Smooth muscle cell (in vitro differentiated cells): Measurements from ENCODE around the gene CCT3. TPM values are rescaled to one million over a fixed set of nuclear protein-coding genes. Genes with fewer than 3 reads are reported as not detected.
A peak's percentile ranks its signal among the peaks of the same experiment; 100 is the strongest.

Source experiments
- DNase-seq: peaks from one replicate; lab custom pipeline; 2025; ENCODE audit not compliant: unreplicated experiment; lab: John Stamatoyannopoulos, UW
- H2AFZ ChIP-seq: fragments of 200-600 bp; sonication (generic); 2 replicates; pipeline ENCODE4 v1.6.0; 2016; ENCODE audit warnings: antibody characterized with exemption, low read depth, mild to moderate bottlenecking
- H3F3A ChIP-seq: fragments of 200-600 bp; sonication (generic); 2 replicates; pipeline ENCODE4 v1.6.0; 2017; ENCODE audit warnings: antibody characterized with exemption, low read depth
- H3K27ac ChIP-seq: fragments of 200-600 bp; sonication (generic); 2 replicates; pipeline ENCODE4 v1.5.1; 2016; ENCODE audit warnings: low read depth, mild to moderate bottlenecking
- H3K27me3 ChIP-seq: fragments of 200-600 bp; sonication (generic); 2 replicates; pipeline ENCODE4 v1.6.1; 2016; ENCODE audit warnings: low read depth, mild to moderate bottlenecking
- H3K36me3 ChIP-seq: fragments of 200-600 bp; sonication (generic); 2 replicates; pipeline ENCODE4 v1.5.1; 2016; ENCODE audit warnings: low read depth
- H3K4me1 ChIP-seq: fragments of 200-600 bp; sonication (generic); 2 replicates; pipeline ENCODE4 v1.5.1; 2016; ENCODE audit warnings: low read depth
- H3K4me2 ChIP-seq: fragments of 200-600 bp; sonication (generic); 2 replicates; pipeline ENCODE4 v1.6.0; 2016; ENCODE audit warnings: mild to moderate bottlenecking
- H3K4me3 ChIP-seq: fragments of 200-600 bp; sonication (generic); 2 replicates; pipeline ENCODE4 v1.5.1; 2016; ENCODE audit warnings: mild to moderate bottlenecking
- H3K79me2 ChIP-seq: fragments of 200-600 bp; sonication (generic); 2 replicates; pipeline ENCODE4 v1.6.0; 2016; ENCODE audit warnings: low read depth, mild to moderate bottlenecking
- H3K9ac ChIP-seq: fragments of 200-600 bp; sonication (generic); 2 replicates; pipeline ENCODE4 v1.6.0; 2016; ENCODE audit warnings: low read depth
- H3K9me3 ChIP-seq: fragments of 200-600 bp; sonication (generic); replicated peaks from 2 replicates; pipeline ENCODE4 v1.5.1; 2016; ENCODE audit warnings: low read depth
- H4K20me1 ChIP-seq: fragments of 200-600 bp; sonication (generic); 2 replicates; pipeline ENCODE4 v1.6.0; 2016; ENCODE audit warnings: low read depth
- WGBS: methylation state at CpG from one replicate; pipeline ENCODE4 v1.1.7; 2016; ENCODE audit warnings: low lambda C conversion rate; 5-methylcytosine and 5-hydroxymethylcytosine counted together
- polyA plus RNA-seq: library from polyadenylated mRNA; unstranded; fragments of >200 nt; fragmentation: Nextera tagmentation; extraction: Ambion mirVana; gene quantifications from 2 replicates; pipeline ENCODE4 v1.2.1, GENCODE V29; 2016
- total RNA-seq: library from RNA; depleted of rRNA; stranded (reverse); fragments of >200 nt; gene quantifications from 2 replicates; pipeline ENCODE4 v1.2.3, GENCODE V29; 2014
- TF ChIP-seq, protein P1 (sequence below): fragments of 200-600 bp; sonication (generic); IDR thresholded peaks from 2 replicates; pipeline ENCODE4 v1.5.1; 2017; ENCODE audit warnings: borderline replicate concordance, mild to moderate bottlenecking, antibody characterized with exemption; ENCODE audit not compliant: insufficient read depth, poor library complexity, severe bottlenecking

CCT3 gene
- total and polyA plus RNA-seq, 2 experiments from 2014 or later, result 147 to 179 TPM

DNA sequence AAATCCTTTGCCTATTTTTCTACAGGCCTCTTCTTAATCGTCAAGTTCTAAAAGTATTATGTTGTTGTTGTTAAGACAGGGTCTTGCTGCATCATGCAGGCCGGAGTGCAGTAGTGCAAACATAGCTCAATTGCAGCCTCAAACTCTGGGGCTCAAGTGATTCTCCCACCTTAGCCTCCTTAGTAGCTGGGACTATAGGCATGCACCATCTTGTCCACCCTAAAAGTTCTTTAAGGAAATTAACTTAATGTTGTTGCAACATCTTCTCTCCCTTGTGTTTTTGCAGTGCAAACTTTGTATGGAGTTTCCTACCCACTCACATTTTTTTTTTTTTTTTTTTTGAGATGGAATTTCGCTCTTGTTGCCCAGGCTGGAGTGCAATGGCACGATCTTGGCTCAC lies 34.9 kb downstream of the CCT3 start:
- H3F3A ChIP-seq, result no peaks in the 10 kb centered on the region
- TF ChIP-seq, protein P1, sequence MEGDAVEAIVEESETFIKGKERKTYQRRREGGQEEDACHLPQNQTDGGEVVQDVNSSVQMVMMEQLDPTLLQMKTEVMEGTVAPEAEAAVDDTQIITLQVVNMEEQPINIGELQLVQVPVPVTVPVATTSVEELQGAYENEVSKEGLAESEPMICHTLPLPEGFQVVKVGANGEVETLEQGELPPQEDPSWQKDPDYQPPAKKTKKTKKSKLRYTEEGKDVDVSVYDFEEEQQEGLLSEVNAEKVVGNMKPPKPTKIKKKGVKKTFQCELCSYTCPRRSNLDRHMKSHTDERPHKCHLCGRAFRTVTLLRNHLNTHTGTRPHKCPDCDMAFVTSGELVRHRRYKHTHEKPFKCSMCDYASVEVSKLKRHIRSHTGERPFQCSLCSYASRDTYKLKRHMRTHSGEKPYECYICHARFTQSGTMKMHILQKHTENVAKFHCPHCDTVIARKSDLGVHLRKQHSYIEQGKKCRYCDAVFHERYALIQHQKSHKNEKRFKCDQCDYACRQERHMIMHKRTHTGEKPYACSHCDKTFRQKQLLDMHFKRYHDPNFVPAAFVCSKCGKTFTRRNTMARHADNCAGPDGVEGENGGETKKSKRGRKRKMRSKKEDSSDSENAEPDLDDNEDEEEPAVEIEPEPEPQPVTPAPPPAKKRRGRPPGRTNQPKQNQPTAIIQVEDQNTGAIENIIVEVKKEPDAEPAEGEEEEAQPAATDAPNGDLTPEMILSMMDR, result no peak
- no peak overlapping the region for H3K9ac ChIP-seq
- H3K4me3 ChIP-seq, result no peak overlapping the region
- no peaks in the 10 kb centered on the region for H3K27me3 ChIP-seq
- no peak for DNase-seq
- H3K79me2 ChIP-seq, result no peaks in the 10 kb centered on the region
- peaks cover 5% of the 10 kb centered on the region for H4K20me1 ChIP-seq
- H3K9me3 ChIP-seq, result no peaks in the 10 kb centered on the region
- H2AFZ ChIP-seq, result no peak overlapping the region
- WGBS, result 98% methylated on average over 3 of the region's 4 CpGs
- no peak overlapping the region for H3K4me2 ChIP-seq
- no peaks in the 10 kb centered on the region for H3K4me1 ChIP-seq
- H3K27ac ChIP-seq, result no peak overlapping the region
- H3K36me3 ChIP-seq, result no peaks in the 10 kb centered on the region

DNA sequence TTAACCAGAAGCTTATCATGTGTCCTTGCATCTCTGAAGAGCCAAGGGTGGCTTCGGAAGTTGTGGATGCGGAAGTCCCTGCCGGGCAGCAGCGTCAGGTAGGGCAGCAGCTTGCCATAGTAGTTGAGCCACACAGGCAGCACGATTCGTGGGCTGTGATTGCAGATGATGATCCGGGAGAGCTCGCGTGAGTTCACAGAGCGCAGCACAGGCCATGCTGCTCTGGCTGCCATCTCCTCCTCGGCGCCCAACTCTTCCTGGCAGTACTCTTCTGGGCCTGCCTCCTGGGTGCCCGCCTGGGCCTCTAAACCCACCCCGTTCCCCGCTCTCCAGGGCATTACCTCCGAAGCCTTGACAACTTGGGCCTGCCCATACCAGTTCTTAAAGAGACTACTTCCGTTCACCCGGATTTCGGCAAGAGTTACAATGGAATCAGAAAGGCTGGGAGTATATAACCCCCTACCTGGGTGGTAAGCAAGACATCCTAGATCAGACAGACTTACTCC lies 39.2 kb downstream of the CCT3 start, which contains the start of gene VHLL:
Gene VHLL, minus strand, starts transcription at position 456 of the 506 bp plus-strand sequence. Its CDS starts 118 bp downstream, at position 338.
- H4K20me1 ChIP-seq, result no peaks in the 10 kb centered on the region
- H3K79me2 ChIP-seq, result no peaks in the 10 kb centered on the region
- no peak within 1 kb of the TSS for H3K4me3 ChIP-seq
- H3K27ac ChIP-seq, result no peak within 1 kb of the TSS
- H3K27me3 ChIP-seq, result no peaks in the 10 kb centered on the region
- H3K9ac ChIP-seq, result no peak within 1 kb of the TSS
- no peak for DNase-seq
- TF ChIP-seq, protein P1, result no peak
- no peak within 1 kb of the TSS for H3K4me2 ChIP-seq
- peaks cover 8% of the 10 kb centered on the region for H3K4me1 ChIP-seq
- WGBS, result 93% methylated on average over 19 of the region's 19 CpGs
- H3K36me3 ChIP-seq, result no peaks in the 10 kb centered on the region
- no peak within 1 kb of the TSS for H2AFZ ChIP-seq
- no peaks in the 10 kb centered on the region for H3F3A ChIP-seq
- H3K9me3 ChIP-seq, result no peaks in the 10 kb centered on the region

DNA sequence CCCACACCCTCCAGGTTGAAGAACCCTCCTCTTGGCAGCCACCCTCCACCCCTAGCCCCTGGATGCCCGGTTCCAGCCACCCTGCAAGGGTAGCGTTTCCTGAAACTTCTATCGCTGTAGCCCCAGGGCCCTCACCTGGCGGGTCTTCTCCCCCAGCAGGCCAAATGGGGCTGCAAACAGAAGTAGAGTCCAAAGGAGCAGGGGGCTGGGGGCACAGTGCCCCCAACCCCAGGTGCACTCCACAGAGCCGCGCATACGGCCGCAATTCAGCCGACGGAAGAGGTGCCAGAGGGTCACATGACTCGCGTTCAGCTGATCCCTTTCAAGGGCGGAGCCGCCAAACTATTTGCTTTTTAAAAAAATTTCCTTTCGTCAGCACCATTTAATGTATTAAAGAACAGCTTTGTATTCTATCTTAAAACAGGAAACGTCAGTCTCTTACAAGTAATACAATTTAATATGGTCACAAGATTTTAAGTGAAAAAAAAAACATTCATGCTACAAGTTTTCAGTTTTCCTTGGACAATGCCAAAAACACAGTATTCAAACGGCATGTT lies 42.6 kb downstream of the CCT3 start, which contains the start of gene GLMP:
Gene GLMP, minus strand, starts transcription at position 289 of the 557 bp plus-strand sequence. Its CDS starts 34 bp downstream, at position 255.
- Histone ChIP-seq H3K36me3 (no peaks in the 10 kb centered on the region), H3K27me3 (no peaks in the 10 kb centered on the region), H2AFZ (peak within 1 kb of the TSS; percentile 99), H3K79me2 (no peaks in the 10 kb centered on the region), H3K4me1 (peaks cover 16% of the 10 kb centered on the region), H3K27ac (no peak within 1 kb of the TSS), H4K20me1 (no peaks in the 10 kb centered on the region), H3F3A (peaks cover 6% of the 10 kb centered on the region), H3K4me2 (peak within 1 kb of the TSS; percentile 100), H3K9me3 (no peaks in the 10 kb centered on the region), H3K4me3 (peak within 1 kb of the TSS; percentile 88), H3K9ac (peak within 1 kb of the TSS; percentile 89)
- no peak for DNase-seq
- TF ChIP-seq, protein P1, result no peak
- WGBS, result 6% methylated on average over 17 of the region's 17 CpGs

DNA sequence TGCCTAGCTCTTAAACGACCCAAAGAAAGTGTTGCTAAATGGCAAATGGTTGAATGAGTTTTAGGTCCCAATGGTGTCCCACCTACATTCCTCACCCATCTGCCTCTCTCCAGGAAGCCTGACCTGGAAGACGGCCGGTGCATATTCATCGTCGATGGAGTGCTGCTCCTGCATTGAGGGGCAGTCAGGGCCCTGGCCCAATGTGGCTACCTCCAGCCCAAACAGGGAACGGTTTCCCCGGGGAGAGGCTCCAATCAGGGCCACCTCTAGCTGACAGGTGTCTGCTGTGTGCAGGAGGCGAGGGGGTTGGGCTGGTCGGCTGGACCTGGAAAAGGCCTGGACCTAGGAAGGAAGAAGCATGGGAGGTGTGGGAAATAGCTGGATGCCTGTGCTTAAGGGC lies 44.2 kb downstream of the CCT3 start:
- Histone ChIP-seq H2AFZ (no peak overlapping the region), H3K27ac (no peak overlapping the region), H3K36me3 (no peaks in the 10 kb centered on the region), H3K4me1 (peaks cover 16% of the 10 kb centered on the region), H3K27me3 (no peaks in the 10 kb centered on the region), H3K9ac (no peak overlapping the region), H3K4me3 (no peak overlapping the region), H3F3A (peaks cover 6% of the 10 kb centered on the region), H3K9me3 (no peaks in the 10 kb centered on the region), H3K4me2 (no peak overlapping the region), H3K79me2 (peaks cover 6% of the 10 kb centered on the region), H4K20me1 (no peaks in the 10 kb centered on the region)
- no peak for DNase-seq
- TF ChIP-seq, protein P1, result no peak
- 93% methylated on average over 9 of the region's 9 CpGs for WGBS
